ENCODE data around the gene PDX1. TPM values are rescaled to one million over a fixed set of nuclear protein-coding genes. Genes with fewer than 3 reads are reported as not detected.

Gene PDX1
- total RNA-seq, 1 experiment from 2014 or later, result 0.35 TPM

- Mint-ChIP-seq H3K4me1 (ENCODE audit: insufficient read depth, unreplicated experiment) (peaks cover 4% of the 10 kb centered on the region), H3K4me3 (ENCODE audit: unreplicated experiment) (no peak overlapping the region), H3K9me3 (ENCODE audit: unreplicated experiment) (no peaks in the 10 kb centered on the region), H3K27me3 (ENCODE audit: insufficient read depth, unreplicated experiment) (peaks cover 77% of the 10 kb centered on the region), H3K36me3 (ENCODE audit: insufficient read depth, unreplicated experiment) (peaks cover 6% of the 10 kb centered on the region), H3K27ac (ENCODE audit: low read depth, unreplicated experiment) (no peak overlapping the region)
- no TSS peak for BruUV-seq (replicated peaks)
- TF ChIP-seq CTCF (IDR thresholded peaks at IDR 0.05; ENCODE audit: unreplicated experiment), result no peak
- POLR2A ChIA-PET, result no interaction called here
- CTCF ChIA-PET, result interaction anchor here (0.6 kb wide), 1 partner anchor 98 kb away, joined by 3 read pairs; no protein-coding TSS in a partner anchor
- intact Hi-C loops (cut with micrococcal nuclease), result no loop called here
- DNase-seq (ENCODE audit: unreplicated experiment), result no peak
Observed at GRCh38 chr13:27923794-27924528, 4.2 kb downstream of the PDX1 start.

DNA sequence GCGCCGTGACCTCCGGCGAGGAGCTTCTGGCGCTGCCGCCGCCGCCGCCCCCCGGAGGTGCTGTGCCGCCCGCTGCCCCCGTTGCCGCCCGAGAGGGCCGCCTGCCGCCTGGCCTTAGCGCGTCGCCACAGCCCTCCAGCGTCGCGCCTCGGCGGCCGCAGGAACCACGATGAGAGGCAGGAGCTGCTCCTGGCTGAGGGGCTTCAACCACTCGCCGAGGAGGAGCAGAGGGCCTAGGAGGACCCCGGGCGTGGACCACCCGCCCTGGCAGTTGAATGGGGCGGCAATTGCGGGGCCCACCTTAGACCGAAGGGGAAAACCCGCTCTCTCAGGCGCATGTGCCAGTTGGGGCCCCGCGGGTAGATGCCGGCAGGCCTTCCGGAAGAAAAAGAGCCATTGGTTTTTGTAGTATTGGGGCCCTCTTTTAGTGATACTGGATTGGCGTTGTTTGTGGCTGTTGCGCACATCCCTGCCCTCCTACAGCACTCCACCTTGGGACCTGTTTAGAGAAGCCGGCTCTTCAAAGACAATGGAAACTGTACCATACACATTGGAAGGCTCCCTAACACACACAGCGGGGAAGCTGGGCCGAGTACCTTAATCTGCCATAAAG is 4.8 kb downstream of the PDX1 start:
- no peak for TF ChIP-seq CTCF (IDR thresholded peaks at IDR 0.05; ENCODE audit: unreplicated experiment)
- H3K9me3 Mint-ChIP-seq (ENCODE audit: unreplicated experiment), result no peaks in the 10 kb centered on the region
- POLR2A ChIA-PET, result no interaction called here
- H3K4me3 Mint-ChIP-seq (ENCODE audit: unreplicated experiment), result no peak overlapping the region
- DNase-seq (ENCODE audit: unreplicated experiment), result no peak
- H3K27ac Mint-ChIP-seq (ENCODE audit: low read depth, unreplicated experiment), result no peak overlapping the region
- H3K27me3 Mint-ChIP-seq (ENCODE audit: insufficient read depth, unreplicated experiment), result peaks cover 84% of the 10 kb centered on the region
- CTCF ChIA-PET, result interaction anchor here (0.6 kb wide), 1 partner anchor 97 kb away, joined by 3 read pairs; no protein-coding TSS in a partner anchor
- BruUV-seq (replicated peaks), result no TSS peak
- peaks cover 6% of the 10 kb centered on the region for H3K36me3 Mint-ChIP-seq (ENCODE audit: insufficient read depth, unreplicated experiment)
- intact Hi-C loops (cut with micrococcal nuclease), result no loop called here
- H3K4me1 Mint-ChIP-seq (ENCODE audit: insufficient read depth, unreplicated experiment), result peaks cover 4% of the 10 kb centered on the region

GRCh38 chr13:27925220-27925991 is 5.6 kb downstream of the PDX1 start:
- ChIA-PET POLR2A (no interaction called here), CTCF (no interaction called here)
- Mint-ChIP-seq H3K9me3 (ENCODE audit: unreplicated experiment) (no peaks in the 10 kb centered on the region), H3K36me3 (ENCODE audit: insufficient read depth, unreplicated experiment) (peaks cover 6% of the 10 kb centered on the region), H3K4me3 (ENCODE audit: unreplicated experiment) (no peak overlapping the region), H3K27me3 (ENCODE audit: insufficient read depth, unreplicated experiment) (peaks cover 88% of the 10 kb centered on the region), H3K4me1 (ENCODE audit: insufficient read depth, unreplicated experiment) (peaks cover 4% of the 10 kb centered on the region), H3K27ac (ENCODE audit: low read depth, unreplicated experiment) (no peak overlapping the region)
- intact Hi-C loops (cut with micrococcal nuclease), result no loop called here
- no TSS peak for BruUV-seq (replicated peaks)
- no peak for TF ChIP-seq CTCF (IDR thresholded peaks at IDR 0.05; ENCODE audit: unreplicated experiment)
- no peak for DNase-seq (ENCODE audit: unreplicated experiment)
